Dendritic cell treated with granulocyte-macrophage colony-stimulating factor and Interleukin-4, amounts not matched to agents 40 ng/mL and 50 ng/mL, for 4 days (primary cell): Measurements from ENCODE around the gene SKOR1.

Source experiments
- H3K27ac Mint-ChIP-seq: one replicate; pipeline ENCODE4 v1.8.0; 2022; ENCODE audit warnings: mild to moderate bottlenecking, mixed read lengths
- H3K27me3 Mint-ChIP-seq: one replicate; pipeline ENCODE4 v1.8.0; 2022; ENCODE audit warnings: mild to moderate bottlenecking, mixed read lengths
- H3K36me3 Mint-ChIP-seq: one replicate; pipeline ENCODE4 v1.8.0; 2022; ENCODE audit warnings: low read depth, mixed read lengths
- H3K4me1 Mint-ChIP-seq: one replicate; pipeline ENCODE4 v1.8.0; 2022; ENCODE audit warnings: low read depth, mixed read lengths
- H3K4me3 Mint-ChIP-seq: one replicate; pipeline ENCODE4 v1.8.0; 2022; ENCODE audit warnings: mild to moderate bottlenecking, moderate library complexity, mixed read lengths
- H3K9me3 Mint-ChIP-seq: one replicate; pipeline ENCODE4 v1.8.0; 2022; ENCODE audit warnings: mixed read lengths
- intact Hi-C: fragments of 100-400 bp; cut with micrococcal nuclease; formaldehyde crosslinking; loops from one replicate; pipeline ENCODE4 v1.15.0; 2022

The SKOR1 gene

DNA sequence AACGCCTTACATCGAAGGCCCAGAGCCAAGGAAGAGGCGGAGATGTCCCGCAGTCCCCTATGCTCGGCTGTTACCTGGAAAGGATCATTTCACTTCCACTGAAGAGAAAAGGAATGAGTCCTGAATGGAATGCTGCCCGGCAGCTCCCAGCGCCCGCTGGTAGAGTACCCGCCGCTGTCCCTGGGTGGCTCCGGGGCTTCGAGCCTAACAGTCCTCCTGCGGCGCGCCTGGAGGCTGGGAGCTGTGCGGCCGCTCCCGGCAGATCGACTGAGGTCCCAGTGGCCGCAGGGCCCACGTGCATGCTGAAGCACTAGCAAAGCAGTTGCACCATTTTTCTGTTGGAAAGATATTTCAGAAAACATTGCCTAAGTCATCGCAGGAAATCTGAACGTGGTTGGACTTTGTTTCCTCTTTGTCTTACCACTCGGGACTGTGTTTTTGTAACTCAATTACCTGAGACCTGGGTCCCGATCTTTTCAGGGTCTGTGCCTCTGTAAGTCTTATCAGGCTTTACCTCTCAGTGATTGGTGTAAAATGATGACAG, 13.6 kb downstream of the SKOR1 start:
- Mint-ChIP-seq H3K36me3 (no peaks in the 10 kb centered on the region), H3K4me1 (peaks cover 62% of the 10 kb centered on the region), H3K4me3 (peak overlapping the region; percentile 37), H3K9me3 (no peaks in the 10 kb centered on the region), H3K27ac (peak overlapping the region; percentile 83), H3K27me3 (peaks cover 29% of the 10 kb centered on the region)
- intact Hi-C loops = loop anchor here (10.0 kb wide), 2 partner anchors 454 to 894 kb away; no protein-coding TSS in a partner anchor

DNA sequence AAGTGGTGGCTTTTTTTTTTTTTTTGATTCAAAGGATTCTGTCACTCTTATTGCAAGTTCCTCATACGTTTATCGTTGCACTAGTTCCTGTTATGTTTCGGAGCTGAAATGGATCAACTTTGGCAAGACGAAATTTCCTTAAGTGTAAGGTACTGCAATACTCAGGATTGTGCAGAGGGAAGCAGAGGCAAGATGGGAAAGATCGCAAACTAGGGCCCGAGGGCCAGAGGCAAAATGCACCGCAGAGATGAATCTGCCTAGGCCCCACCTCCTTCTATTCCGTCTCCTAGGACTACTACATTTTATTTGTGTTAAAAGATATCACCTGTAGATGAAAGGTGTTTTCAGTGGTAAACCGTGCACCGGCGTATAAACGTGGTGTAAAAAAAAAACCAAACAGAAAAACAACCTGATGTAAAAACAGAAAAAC, 14.2 kb downstream of the SKOR1 start:
- peak overlapping the region; percentile 83 for H3K27ac Mint-ChIP-seq
- intact Hi-C loops = loop anchor here (10.0 kb wide), 2 partner anchors 455 to 895 kb away; no protein-coding TSS in a partner anchor
- H3K36me3 Mint-ChIP-seq = no peaks in the 10 kb centered on the region
- H3K4me1 Mint-ChIP-seq = peaks cover 56% of the 10 kb centered on the region
- H3K4me3 Mint-ChIP-seq = peak overlapping the region; percentile 75
- H3K27me3 Mint-ChIP-seq = peaks cover 23% of the 10 kb centered on the region
- H3K9me3 Mint-ChIP-seq = no peaks in the 10 kb centered on the region

DNA sequence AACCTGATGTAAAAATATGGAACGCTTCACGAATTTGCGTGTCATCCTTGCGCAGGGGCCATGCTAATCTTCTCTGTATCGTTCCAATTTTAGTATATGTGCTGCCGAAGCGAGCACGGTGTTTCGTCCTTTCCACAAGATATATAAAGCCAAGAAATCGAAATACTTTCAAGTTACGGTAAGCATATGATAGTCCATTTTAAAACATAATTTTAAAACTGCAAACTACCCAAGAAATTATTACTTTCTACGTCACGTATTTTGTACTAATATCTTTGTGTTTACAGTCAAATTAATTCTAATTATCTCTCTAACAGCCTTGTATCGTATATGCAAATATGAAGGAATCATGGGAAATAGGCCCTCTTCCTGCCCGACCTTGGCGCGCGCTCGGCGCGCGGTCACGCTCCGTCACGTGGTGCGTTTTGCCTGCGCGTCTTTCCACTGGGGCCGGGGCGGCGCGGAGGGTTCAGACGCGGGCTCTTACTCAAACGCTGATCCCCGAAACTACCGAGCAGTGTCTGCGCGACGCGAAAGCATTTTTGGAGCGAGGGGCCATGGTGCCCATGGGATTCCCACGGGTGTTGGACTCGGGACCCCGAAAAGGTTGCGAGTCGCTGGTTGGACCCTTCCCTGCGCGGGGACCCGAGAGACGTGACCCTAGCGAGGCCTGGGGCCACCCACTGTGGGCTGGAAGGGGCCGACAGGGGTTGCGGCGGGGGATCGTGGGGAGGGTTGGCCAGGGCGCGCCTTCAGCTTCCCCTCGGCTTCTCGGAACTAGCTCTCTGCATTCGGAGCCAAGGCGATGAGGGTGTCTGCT, 14.8 kb downstream of the SKOR1 start, which contains the start of gene RNU6-1:
Gene RNU6-1 (minus strand): TSS at position 117 of the 820 bp plus-strand sequence.
- peak within 1 kb of the TSS; percentile 75 for H3K4me3 Mint-ChIP-seq
- H3K27me3 Mint-ChIP-seq = peaks cover 17% of the 10 kb centered on the region
- H3K27ac Mint-ChIP-seq = peak within 1 kb of the TSS; percentile 83
- no peaks in the 10 kb centered on the region for H3K9me3 Mint-ChIP-seq
- peaks cover 49% of the 10 kb centered on the region for H3K4me1 Mint-ChIP-seq
- intact Hi-C loops = loop anchor here (5.0 to 10.0 kb wide), 3 partner anchors 318 to 895 kb away; partner anchors contain the start of gene C15orf61
- H3K36me3 Mint-ChIP-seq = no peaks in the 10 kb centered on the region

DNA sequence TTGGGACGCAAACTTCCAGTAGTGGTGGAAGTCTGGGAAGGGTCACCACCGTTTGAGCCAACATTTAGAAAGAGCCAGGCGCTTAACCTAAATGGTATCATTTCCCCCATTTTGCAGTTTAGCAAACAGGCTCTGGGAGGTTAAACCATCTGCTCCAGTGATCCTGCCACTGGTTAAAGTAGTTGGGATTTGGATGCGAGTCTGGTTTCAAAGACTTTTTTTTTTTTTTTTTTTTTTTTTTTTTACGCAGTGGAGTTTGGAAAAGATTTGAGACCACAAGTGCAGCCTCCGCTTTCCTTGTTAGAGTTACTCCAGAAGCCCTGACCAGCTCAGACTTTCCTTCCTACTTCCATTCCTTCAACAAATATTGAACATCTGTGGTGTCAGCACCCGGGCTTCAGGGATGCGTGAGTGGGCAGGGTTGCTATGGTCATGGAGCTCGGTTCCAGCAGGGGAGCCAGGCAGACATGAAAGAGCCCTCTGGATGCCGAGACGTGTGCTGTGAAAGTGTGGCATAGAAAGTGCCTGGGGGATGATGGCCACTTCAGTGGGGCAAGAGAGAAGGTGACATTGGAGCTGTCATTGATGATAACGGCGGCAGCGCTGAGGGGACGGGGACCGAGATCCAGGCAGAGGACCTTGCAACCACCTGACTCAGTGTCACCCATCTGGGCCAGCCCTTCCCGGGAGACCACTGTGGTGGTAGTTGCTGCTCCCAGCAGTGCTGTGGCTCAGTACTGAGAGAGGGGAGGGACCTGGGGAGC, 15.6 kb downstream of the SKOR1 start:
- Mint-ChIP-seq H3K9me3 (no peaks in the 10 kb centered on the region), H3K27me3 (peaks cover 9% of the 10 kb centered on the region)
- intact Hi-C loops = loop anchor here (5.0 kb wide), 1 partner anchor 319 kb away; the partner anchor contains the start of gene C15orf61

DNA sequence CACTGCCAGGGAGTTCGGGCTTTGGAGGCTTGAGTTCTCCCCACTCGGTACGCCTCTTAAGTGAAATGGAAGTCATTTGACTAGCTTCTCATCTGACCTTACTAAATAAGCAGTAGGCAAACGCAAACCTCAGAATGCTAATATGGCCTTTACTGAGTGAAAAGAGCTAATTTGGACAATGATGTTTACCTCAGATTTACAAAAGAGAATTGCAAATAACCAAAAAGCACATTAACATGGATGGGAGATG, 16.1 kb downstream of the SKOR1 start:
- H3K27me3 Mint-ChIP-seq = peaks cover 5% of the 10 kb centered on the region
- no peaks in the 10 kb centered on the region for H3K36me3 Mint-ChIP-seq
- intact Hi-C loops = loop anchor here (5.0 kb wide), 1 partner anchor 319 kb away; the partner anchor contains the start of gene C15orf61
- H3K4me1 Mint-ChIP-seq = peaks cover 38% of the 10 kb centered on the region
- H3K9me3 Mint-ChIP-seq = no peaks in the 10 kb centered on the region
- peak overlapping the region; percentile 75 for H3K4me3 Mint-ChIP-seq
- H3K27ac Mint-ChIP-seq = peak overlapping the region; percentile 83

More for the DNA sequence above, 15.6 kb downstream of the SKOR1 start:
- Mint-ChIP-seq H3K4me3 (peak overlapping the region; percentile 75), H3K36me3 (no peaks in the 10 kb centered on the region), H3K27ac (peak overlapping the region; percentile 83), H3K4me1 (peaks cover 42% of the 10 kb centered on the region)

DNA sequence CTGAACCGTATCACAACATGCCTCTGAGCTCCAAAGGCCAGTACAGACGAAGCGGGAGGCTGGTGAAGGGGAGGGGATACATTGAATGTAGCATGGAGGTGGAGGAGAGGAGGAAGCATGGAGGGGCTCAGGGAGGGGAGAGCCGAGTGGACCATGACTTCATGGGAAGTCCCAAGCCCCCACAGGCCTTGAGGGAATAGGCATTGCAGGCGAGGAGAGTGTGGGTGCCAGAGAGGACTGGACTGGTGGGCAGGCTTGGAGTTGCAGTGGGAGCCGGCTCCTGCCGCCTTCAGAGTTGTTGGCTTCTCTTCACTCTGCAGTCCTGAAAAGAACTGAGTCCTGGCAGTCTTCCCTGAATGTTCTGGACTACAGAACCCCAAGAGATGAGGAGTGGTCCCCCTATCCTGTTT, 17.8 kb downstream of the SKOR1 start:
- H3K4me3 Mint-ChIP-seq = no peak overlapping the region
- H3K4me1 Mint-ChIP-seq = peaks cover 26% of the 10 kb centered on the region
- H3K27ac Mint-ChIP-seq = peak overlapping the region; percentile 14
- intact Hi-C loops = loop anchor here (5.0 kb wide), 1 partner anchor 321 kb away; the partner anchor contains the start of gene C15orf61
- H3K27me3 Mint-ChIP-seq = no peaks in the 10 kb centered on the region
- H3K9me3 Mint-ChIP-seq = no peaks in the 10 kb centered on the region
- H3K36me3 Mint-ChIP-seq = no peaks in the 10 kb centered on the region

DNA sequence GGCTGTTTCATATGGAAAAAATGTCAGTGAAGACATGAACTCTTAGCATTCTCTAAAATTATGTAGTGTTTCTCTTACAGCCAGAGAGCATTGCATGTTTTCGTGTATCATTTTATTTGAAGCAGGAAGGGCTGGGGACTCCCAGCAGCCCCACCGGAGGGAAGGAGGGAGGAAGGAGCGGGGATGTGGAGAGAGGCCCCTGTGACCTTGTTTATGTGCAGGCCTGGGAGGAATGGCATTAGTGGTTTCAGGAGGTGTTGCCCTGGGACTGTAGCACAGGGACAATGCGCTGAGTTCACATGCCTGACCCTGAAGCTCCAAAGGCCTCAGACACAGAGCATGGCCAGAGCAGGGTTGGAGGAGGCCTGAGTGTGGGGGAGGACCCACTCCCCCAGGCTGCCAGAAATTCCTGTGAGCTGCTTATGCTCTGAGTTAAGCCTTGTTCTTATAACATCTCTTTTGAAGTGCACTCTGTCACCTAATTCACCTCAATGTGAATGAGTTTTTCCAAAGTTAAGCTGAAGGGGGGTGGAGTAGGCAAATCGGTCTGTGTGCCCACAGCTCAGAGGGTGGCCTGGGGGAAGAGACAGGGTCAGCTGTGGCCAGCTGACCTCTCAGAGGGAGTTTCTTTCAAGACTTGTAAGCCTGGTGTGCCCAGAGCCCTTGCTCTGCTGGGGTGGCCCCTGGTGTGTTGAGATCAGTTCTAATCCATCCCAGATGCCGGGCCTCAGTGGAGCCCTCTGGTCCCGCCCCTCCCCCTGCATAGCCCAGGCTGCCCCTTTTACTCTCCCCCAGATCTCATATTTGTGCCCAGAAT, 18.5 kb downstream of the SKOR1 start:
- no peak overlapping the region for H3K4me3 Mint-ChIP-seq
- intact Hi-C loops = loop anchor here (5.0 kb wide), 1 partner anchor 321 kb away; the partner anchor contains the start of gene C15orf61

DNA sequence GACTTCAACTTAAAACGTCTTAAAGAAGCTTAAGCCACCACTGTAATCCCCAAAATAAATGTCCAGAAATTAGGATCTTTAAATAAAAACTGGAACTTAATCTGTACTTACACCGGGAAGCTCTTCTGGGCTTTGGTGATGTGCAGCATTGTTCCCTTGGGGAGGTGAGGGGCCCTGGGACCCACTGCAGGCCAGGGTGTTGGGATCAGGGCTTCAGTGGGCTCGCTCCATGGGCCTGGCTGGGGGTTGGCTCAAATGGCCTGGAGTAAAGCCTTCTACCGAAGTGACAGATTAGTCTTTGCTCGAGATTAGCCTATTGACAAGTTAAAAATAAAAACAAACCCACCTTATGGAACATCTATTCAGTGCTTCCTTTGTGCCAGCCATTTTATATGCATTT, 20.7 kb downstream of the SKOR1 start:
- intact Hi-C loops = no loop called here
- H3K4me1 Mint-ChIP-seq = peaks cover 24% of the 10 kb centered on the region

More for the DNA sequence above, 18.5 kb downstream of the SKOR1 start:
- Mint-ChIP-seq H3K27ac (no peak overlapping the region), H3K36me3 (no peaks in the 10 kb centered on the region), H3K9me3 (no peaks in the 10 kb centered on the region), H3K27me3 (no peaks in the 10 kb centered on the region), H3K4me1 (peaks cover 19% of the 10 kb centered on the region)

DNA sequence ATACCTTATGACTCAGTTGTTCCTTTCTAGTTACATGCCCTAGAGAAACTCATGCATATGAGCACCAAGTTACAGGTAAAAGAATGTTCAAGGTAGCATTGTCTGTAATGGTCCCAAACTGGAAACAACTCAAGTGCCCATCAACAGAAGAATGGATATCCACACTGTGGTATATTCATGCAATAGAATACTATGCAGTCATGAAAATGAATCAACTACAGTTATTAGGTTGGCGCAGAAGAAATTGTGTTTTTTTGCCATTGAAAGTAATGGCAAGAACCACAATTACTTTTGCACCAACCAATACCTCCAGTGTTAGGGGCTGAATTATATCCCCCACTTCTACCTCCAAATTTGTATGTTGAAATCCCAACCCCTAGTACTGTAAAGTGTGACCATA, 24.2 kb downstream of the SKOR1 start:
- peaks cover 7% of the 10 kb centered on the region for H3K36me3 Mint-ChIP-seq
- no peaks in the 10 kb centered on the region for H3K27me3 Mint-ChIP-seq
- H3K4me3 Mint-ChIP-seq = no peak overlapping the region
- H3K9me3 Mint-ChIP-seq = peaks cover 20% of the 10 kb centered on the region
- peaks cover 21% of the 10 kb centered on the region for H3K4me1 Mint-ChIP-seq
- intact Hi-C loops = no loop called here
- H3K27ac Mint-ChIP-seq = no peak overlapping the region

More for the DNA sequence above, 20.7 kb downstream of the SKOR1 start:
- H3K27ac Mint-ChIP-seq = no peak overlapping the region
- no peaks in the 10 kb centered on the region for H3K27me3 Mint-ChIP-seq
- H3K36me3 Mint-ChIP-seq = no peaks in the 10 kb centered on the region
- no peak overlapping the region for H3K4me3 Mint-ChIP-seq
- H3K9me3 Mint-ChIP-seq = peaks cover under 1% of the 10 kb centered on the region

DNA sequence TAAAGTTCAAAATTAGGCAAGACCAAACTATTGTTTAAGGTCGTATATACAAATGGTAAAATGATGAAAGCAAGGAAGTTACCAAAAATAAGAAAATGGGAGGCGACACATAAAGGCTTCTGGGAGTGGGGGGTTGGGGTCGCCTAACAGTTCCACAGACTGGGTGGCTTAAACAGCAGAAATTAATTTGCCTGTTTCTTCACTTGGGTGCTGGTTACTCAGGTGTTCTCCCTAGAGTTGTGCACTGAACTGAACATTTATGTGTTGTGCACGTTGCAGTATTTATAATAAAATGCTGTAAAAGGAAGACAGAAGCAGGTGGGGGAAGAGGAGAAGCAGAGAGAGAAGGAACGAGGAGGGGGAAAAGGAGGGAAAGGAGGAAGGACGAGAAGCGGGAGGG, 25.0 kb downstream of the SKOR1 start:
- intact Hi-C loops = no loop called here
- H3K27me3 Mint-ChIP-seq = no peaks in the 10 kb centered on the region
- peaks cover 7% of the 10 kb centered on the region for H3K36me3 Mint-ChIP-seq
- peak overlapping the region; percentile 80 for H3K27ac Mint-ChIP-seq
- H3K4me3 Mint-ChIP-seq = no peak overlapping the region
- peaks cover 20% of the 10 kb centered on the region for H3K9me3 Mint-ChIP-seq
- H3K4me1 Mint-ChIP-seq = peaks cover 21% of the 10 kb centered on the region

DNA sequence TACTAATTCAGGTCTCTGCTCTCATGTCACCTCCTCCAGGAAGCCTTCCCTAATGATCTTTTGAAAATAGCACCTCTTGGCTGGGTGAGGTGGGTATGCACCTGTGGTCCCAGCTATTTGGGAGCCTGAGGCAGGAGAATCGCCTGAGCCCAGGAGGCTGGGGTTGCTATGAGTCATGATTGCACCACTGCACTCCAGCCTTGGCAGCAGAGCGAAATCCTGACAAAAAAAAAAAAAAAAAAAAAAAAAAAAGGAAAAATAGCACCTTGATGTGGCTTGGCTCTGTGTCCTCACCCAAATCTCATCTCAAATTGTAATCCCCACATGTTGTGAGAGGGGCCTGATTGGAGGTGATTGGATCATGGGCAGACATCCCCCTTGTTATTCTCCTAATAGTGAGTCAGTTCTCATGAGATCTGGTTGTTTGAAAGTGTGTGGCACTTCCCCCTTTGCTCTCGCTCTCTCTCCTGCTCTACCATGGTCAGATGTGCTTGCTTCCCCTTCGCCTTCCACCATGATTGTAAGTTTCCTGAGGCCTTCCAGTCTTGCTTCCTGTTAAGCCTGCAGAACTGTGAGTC, 25.8 kb downstream of the SKOR1 start:
- peak overlapping the region; percentile 9 for H3K4me3 Mint-ChIP-seq
- H3K36me3 Mint-ChIP-seq = peaks cover 7% of the 10 kb centered on the region
- intact Hi-C loops = no loop called here
- H3K27ac Mint-ChIP-seq = peak overlapping the region; percentile 80
- H3K9me3 Mint-ChIP-seq = peaks cover 20% of the 10 kb centered on the region
- peaks cover 21% of the 10 kb centered on the region for H3K4me1 Mint-ChIP-seq
- no peaks in the 10 kb centered on the region for H3K27me3 Mint-ChIP-seq

DNA sequence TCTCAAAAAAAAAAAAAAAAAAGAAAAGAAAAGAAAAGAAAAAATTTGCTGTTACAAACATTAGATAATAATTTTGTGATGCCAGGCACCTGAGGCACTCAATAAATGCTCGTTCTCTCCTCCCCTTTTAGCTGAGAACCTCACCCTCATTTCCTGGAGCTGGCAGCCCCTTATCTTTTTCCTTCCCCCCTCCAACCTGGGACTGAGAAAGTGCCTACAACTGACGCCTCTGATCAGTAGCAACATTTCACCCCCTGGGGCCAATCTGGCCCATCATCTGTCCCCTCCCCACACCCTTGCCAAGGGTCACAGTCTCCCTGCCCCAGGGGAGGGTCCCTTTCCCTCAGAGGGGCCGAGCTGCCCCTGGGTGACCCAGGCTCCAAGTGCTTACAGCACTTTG, 27.1 kb downstream of the SKOR1 start:
- peaks cover 21% of the 10 kb centered on the region for H3K4me1 Mint-ChIP-seq
- H3K27ac Mint-ChIP-seq = no peak overlapping the region
- peaks cover 20% of the 10 kb centered on the region for H3K9me3 Mint-ChIP-seq
- no peak overlapping the region for H3K4me3 Mint-ChIP-seq
- intact Hi-C loops = no loop called here
- H3K36me3 Mint-ChIP-seq = peaks cover 7% of the 10 kb centered on the region
- no peaks in the 10 kb centered on the region for H3K27me3 Mint-ChIP-seq

DNA sequence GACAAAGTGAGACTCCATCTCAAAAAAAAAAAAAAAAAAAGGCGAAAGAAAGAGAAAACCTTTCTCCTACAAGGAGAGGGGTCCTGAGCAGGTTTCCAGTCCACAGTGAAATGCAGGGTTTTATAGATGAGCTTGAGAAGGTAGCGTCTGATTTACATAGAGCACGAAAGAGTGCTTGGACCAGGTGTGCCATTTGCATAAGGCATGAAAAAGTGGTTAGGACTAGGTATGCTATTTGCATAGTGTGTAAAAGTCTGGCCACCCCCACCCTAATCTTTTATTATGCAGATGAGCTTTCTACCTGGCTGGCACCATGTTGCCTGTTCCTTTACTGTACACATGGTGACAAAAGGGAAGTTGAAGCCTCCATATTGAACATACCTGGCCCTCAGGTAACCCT, 28.1 kb downstream of the SKOR1 start:
- Mint-ChIP-seq H3K27ac (no peak overlapping the region), H3K36me3 (peaks cover 7% of the 10 kb centered on the region), H3K27me3 (no peaks in the 10 kb centered on the region), H3K4me1 (peaks cover 16% of the 10 kb centered on the region), H3K4me3 (no peak overlapping the region), H3K9me3 (peaks cover 20% of the 10 kb centered on the region)
- intact Hi-C loops = no loop called here
